Activated CD4-positive, alpha-beta T cell treated with anti-CD3 and anti-CD28 coated beads for 36 hours (primary cell): Measurements from ENCODE around the gene ROBO2. TPM values are rescaled to one million over a fixed set of nuclear protein-coding genes. Genes with fewer than 3 reads are reported as not detected.

Experiments used
- ATAC-seq: fragments of 200-7000 bp; cut with Tn5 transposase; one replicate; pipeline ENCODE4 v1.10.0; 2021; ENCODE audit warnings: mild to moderate bottlenecking, moderate library complexity
- CTCF ChIA-PET: fragments of 350-600 bp; sonication (Branson Sonifier 250); formaldehyde crosslinking; loops from one replicate; lab custom pipeline; 2021; ENCODE audit warnings: antibody characterized with exemption; lab: Charles Lee
- POLR2A ChIA-PET: fragments of 350-600 bp; sonication (Branson Sonifier 250); formaldehyde crosslinking; loops from one replicate; lab custom pipeline; 2021; ENCODE audit warnings: antibody characterized with exemption, inconsistent platforms; lab: Charles Lee
- DNase-seq: peaks from one replicate; pipeline ENCODE4 v3.0.0-alpha.2; 2020
- H3K27ac Mint-ChIP-seq: one replicate; pipeline ENCODE4 v1.8.0; 2021; ENCODE audit warnings: mixed read lengths
- H3K27me3 Mint-ChIP-seq: one replicate; pipeline ENCODE4 v1.8.0; 2021; ENCODE audit warnings: mixed read lengths
- H3K36me3 Mint-ChIP-seq: one replicate; pipeline ENCODE4 v1.8.0; 2021; ENCODE audit warnings: low read depth, mixed read lengths
- H3K4me1 Mint-ChIP-seq: one replicate; pipeline ENCODE4 v1.8.0; 2021; ENCODE audit warnings: mixed read lengths
- H3K4me3 Mint-ChIP-seq: one replicate; pipeline ENCODE4 v1.8.0; 2021; ENCODE audit warnings: mild to moderate bottlenecking, moderate library complexity, mixed read lengths
- H3K9me3 Mint-ChIP-seq: one replicate; pipeline ENCODE4 v1.8.0; 2021; ENCODE audit warnings: low read depth, mixed read lengths
- intact Hi-C, 2 experiments: fragments of 100-400 bp; cut with DNase I in 1 of 2; cut with micrococcal nuclease in 1 of 2; formaldehyde crosslinking; loops; one replicate each; pipeline versions ENCODE4 v1.14.2 to v1.15.1; 2022 to 2024; cut with DNase I, micrococcal nuclease
- total RNA-seq, 2 experiments: library from RNA; stranded (reverse); gene quantifications; one replicate each; pipeline ENCODE4 v1.2.3, GENCODE V29; 2021

The ROBO2 gene
- total RNA-seq, 2 experiments from 2014 or later: not detected

- Mint-ChIP-seq H3K4me3 (no peak overlapping the region), H3K27me3 (no peaks in the 10 kb centered on the region), H3K27ac (no peak overlapping the region), H3K4me1 (no peaks in the 10 kb centered on the region), H3K36me3 (no peaks in the 10 kb centered on the region), H3K9me3 (peaks cover 13% of the 10 kb centered on the region)
- DNase-seq: no peak
- ChIA-PET POLR2A (no interaction called here), CTCF (no interaction called here)
- intact Hi-C loops: no loop called here
- ATAC-seq: no peak
Measured at GRCh38 chr3:77553240-77553639, 513.3 kb downstream of the ROBO2 start.

DNA sequence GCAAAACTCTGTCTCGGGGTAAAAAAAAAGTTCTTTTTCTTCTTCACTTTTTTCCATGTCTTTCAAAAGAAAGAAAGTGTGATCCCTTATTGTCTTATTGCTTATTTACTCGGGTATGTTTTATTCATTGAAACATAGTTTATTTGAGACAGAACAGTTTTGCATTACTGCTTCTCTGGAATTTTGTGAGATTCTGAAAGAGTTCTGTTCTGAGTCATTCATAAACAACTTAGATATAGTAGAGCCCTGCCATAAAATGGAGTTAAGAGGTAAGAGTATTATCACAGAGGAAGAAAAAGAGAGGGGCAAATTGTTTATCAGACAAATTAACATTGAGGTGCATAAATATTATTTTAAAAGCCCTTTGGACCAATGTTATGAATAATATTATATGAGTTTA, 522.2 kb downstream of the ROBO2 start:
- POLR2A ChIA-PET: no interaction called here
- intact Hi-C loops: no loop called here
- DNase-seq (no peak), ATAC-seq (no peak)
- no peak overlapping the region for H3K27ac Mint-ChIP-seq
- peaks cover 9% of the 10 kb centered on the region for H3K9me3 Mint-ChIP-seq
- no peaks in the 10 kb centered on the region for H3K4me1 Mint-ChIP-seq
- CTCF ChIA-PET: no interaction called here
- no peaks in the 10 kb centered on the region for H3K36me3 Mint-ChIP-seq
- H3K27me3 Mint-ChIP-seq: no peaks in the 10 kb centered on the region
- no peak overlapping the region for H3K4me3 Mint-ChIP-seq

- Mint-ChIP-seq H3K4me3 (no peak overlapping the region), H3K27me3 (no peaks in the 10 kb centered on the region), H3K9me3 (peaks cover 9% of the 10 kb centered on the region), H3K36me3 (no peaks in the 10 kb centered on the region), H3K27ac (no peak overlapping the region), H3K4me1 (no peaks in the 10 kb centered on the region)
- intact Hi-C loops: no loop called here
- no peak for DNase-seq
- CTCF ChIA-PET: no interaction called here
- no peak for ATAC-seq
- POLR2A ChIA-PET: no interaction called here
Measured at GRCh38 chr3:77563012-77563411, 523.1 kb downstream of the ROBO2 start.

- ATAC-seq (no peak), DNase-seq (no peak)
- H3K36me3 Mint-ChIP-seq: no peaks in the 10 kb centered on the region
- H3K27me3 Mint-ChIP-seq: no peaks in the 10 kb centered on the region
- H3K9me3 Mint-ChIP-seq: peaks cover 6% of the 10 kb centered on the region
- ChIA-PET CTCF (no interaction called here), POLR2A (no interaction called here)
- no peak overlapping the region for H3K4me3 Mint-ChIP-seq
- H3K4me1 Mint-ChIP-seq: no peaks in the 10 kb centered on the region
- intact Hi-C loops: no loop called here
- no peak overlapping the region for H3K27ac Mint-ChIP-seq
Measured at GRCh38 chr3:77566055-77566454, 526.2 kb downstream of the ROBO2 start.

- CTCF ChIA-PET: no interaction called here
- POLR2A ChIA-PET: no interaction called here
- H3K36me3 Mint-ChIP-seq: no peaks in the 10 kb centered on the region
Measured at GRCh38 chr3:77571971-77572715, 532.2 kb downstream of the ROBO2 start.

GRCh38 chr3:77577264-77577663, 537.4 kb downstream of the ROBO2 start:
- Mint-ChIP-seq H3K4me3 (no peak overlapping the region), H3K27me3 (no peaks in the 10 kb centered on the region), H3K27ac (no peak overlapping the region), H3K36me3 (no peaks in the 10 kb centered on the region), H3K4me1 (no peaks in the 10 kb centered on the region), H3K9me3 (no peaks in the 10 kb centered on the region)
- CTCF ChIA-PET: interaction anchor here (0.9 kb wide), 1 partner anchor 17 kb away, joined by 4 read pairs; no protein-coding TSS in a partner anchor
- POLR2A ChIA-PET: no interaction called here
- ATAC-seq (no peak), DNase-seq (no peak)
- intact Hi-C loops: no loop called here

More at GRCh38 chr3:77571971-77572715, 532.2 kb downstream of the ROBO2 start:
- peaks cover 6% of the 10 kb centered on the region for H3K9me3 Mint-ChIP-seq
- ATAC-seq: no peak
- H3K4me1 Mint-ChIP-seq: no peaks in the 10 kb centered on the region
- H3K4me3 Mint-ChIP-seq: no peak overlapping the region
- H3K27me3 Mint-ChIP-seq: no peaks in the 10 kb centered on the region
- intact Hi-C loops: no loop called here
- no peak overlapping the region for H3K27ac Mint-ChIP-seq
- DNase-seq: no peak

GRCh38 chr3:77586216-77586615, 546.3 kb downstream of the ROBO2 start:
- DNase-seq (no peak), ATAC-seq (no peak)
- intact Hi-C loops: no loop called here
- no peaks in the 10 kb centered on the region for H3K36me3 Mint-ChIP-seq
- ChIA-PET CTCF (no interaction called here), POLR2A (no interaction called here)
- no peak overlapping the region for H3K4me3 Mint-ChIP-seq
- H3K4me1 Mint-ChIP-seq: no peaks in the 10 kb centered on the region
- H3K27me3 Mint-ChIP-seq: no peaks in the 10 kb centered on the region
- H3K9me3 Mint-ChIP-seq: peaks cover 9% of the 10 kb centered on the region
- H3K27ac Mint-ChIP-seq: no peak overlapping the region

DNA sequence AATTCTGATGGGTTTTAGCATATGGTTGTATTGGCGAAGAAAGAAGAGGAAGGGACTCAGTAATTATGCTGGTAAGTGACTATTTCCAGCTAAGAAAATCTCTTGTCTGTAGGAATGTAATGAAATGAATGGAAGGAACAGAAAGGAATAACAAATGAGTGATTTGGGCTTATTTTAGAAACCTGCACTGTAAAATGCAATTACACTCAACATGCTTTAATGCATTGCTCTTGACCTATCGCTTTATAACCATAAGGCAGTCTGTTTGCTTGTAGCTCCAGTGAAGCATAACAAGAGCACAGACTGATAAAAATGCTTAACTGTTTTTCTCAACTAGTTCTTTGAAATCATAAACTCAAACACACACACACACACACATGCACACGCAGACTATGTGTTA, 549.0 kb downstream of the ROBO2 start:
- Mint-ChIP-seq H3K4me1 (no peaks in the 10 kb centered on the region), H3K36me3 (no peaks in the 10 kb centered on the region), H3K9me3 (peaks cover 3% of the 10 kb centered on the region), H3K4me3 (no peak overlapping the region), H3K27ac (no peak overlapping the region), H3K27me3 (no peaks in the 10 kb centered on the region)
- no peak for DNase-seq
- intact Hi-C loops: no loop called here
- ChIA-PET POLR2A (no interaction called here), CTCF (no interaction called here)
- ATAC-seq: no peak

- POLR2A ChIA-PET: no interaction called here
- Mint-ChIP-seq H3K27me3 (no peaks in the 10 kb centered on the region), H3K4me3 (no peak overlapping the region), H3K9me3 (no peaks in the 10 kb centered on the region), H3K4me1 (no peaks in the 10 kb centered on the region), H3K36me3 (no peaks in the 10 kb centered on the region), H3K27ac (no peak overlapping the region)
- intact Hi-C loops: no loop called here
- ATAC-seq (no peak), DNase-seq (no peak)
- CTCF ChIA-PET: no interaction called here
Measured at GRCh38 chr3:77590191-77590590, 550.3 kb downstream of the ROBO2 start.

- Mint-ChIP-seq H3K27ac (no peak overlapping the region), H3K9me3 (no peaks in the 10 kb centered on the region), H3K4me1 (no peaks in the 10 kb centered on the region), H3K4me3 (no peak overlapping the region), H3K36me3 (no peaks in the 10 kb centered on the region), H3K27me3 (no peaks in the 10 kb centered on the region)
- intact Hi-C loops: no loop called here
- DNase-seq (no peak), ATAC-seq (no peak)
- ChIA-PET CTCF (no interaction called here), POLR2A (no interaction called here)
Measured at GRCh38 chr3:77595371-77595870, 555.5 kb downstream of the ROBO2 start.

GRCh38 chr3:77599948-77600347, 560.0 kb downstream of the ROBO2 start:
- H3K4me1 Mint-ChIP-seq: no peaks in the 10 kb centered on the region
- intact Hi-C loops: no loop called here
- no peak overlapping the region for H3K27ac Mint-ChIP-seq
- no peak for DNase-seq
- H3K4me3 Mint-ChIP-seq: no peak overlapping the region
- H3K9me3 Mint-ChIP-seq: peaks cover 7% of the 10 kb centered on the region
- ChIA-PET POLR2A (no interaction called here), CTCF (no interaction called here)
- no peaks in the 10 kb centered on the region for H3K36me3 Mint-ChIP-seq
- ATAC-seq: no peak
- H3K27me3 Mint-ChIP-seq: no peaks in the 10 kb centered on the region

DNA sequence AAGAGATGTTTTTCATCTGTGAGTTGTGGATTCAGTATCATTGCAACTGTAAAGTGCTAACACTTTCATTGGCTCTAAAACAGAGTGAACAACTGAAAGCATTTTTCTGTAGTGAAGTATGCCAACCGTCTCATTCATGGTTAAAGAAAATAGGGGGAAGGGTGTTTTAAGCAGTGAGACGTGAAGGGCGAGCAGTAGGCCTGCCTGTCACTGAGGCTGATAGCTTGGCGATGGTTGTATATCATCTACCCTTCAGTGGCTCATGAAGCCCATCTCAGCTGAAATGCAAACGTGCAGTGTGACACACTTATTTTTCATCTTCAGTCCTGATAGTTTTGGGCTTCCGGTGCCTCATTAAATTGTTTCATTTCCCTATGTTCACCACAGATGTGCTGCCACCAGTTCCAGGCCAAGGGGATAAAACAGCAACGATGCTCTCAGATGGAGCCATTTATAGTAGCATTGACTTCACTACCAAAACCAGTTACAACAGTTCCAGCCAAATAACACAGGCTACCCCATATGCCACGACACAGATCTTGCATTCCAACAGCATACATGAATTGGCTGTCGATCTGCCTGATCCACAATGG, 562.0 kb downstream of the ROBO2 start:
- DNase-seq (no peak), ATAC-seq (no peak)
- Mint-ChIP-seq H3K4me3 (no peak overlapping the region), H3K4me1 (no peaks in the 10 kb centered on the region), H3K9me3 (peaks cover 7% of the 10 kb centered on the region), H3K27me3 (no peaks in the 10 kb centered on the region), H3K36me3 (no peaks in the 10 kb centered on the region), H3K27ac (no peak overlapping the region)
- ChIA-PET CTCF (no interaction called here), POLR2A (no interaction called here)
- intact Hi-C loops: no loop called here
